Pancreas (tissue), 8 donors: ENCODE measurements around the gene MAPK8IP2. TPM values are rescaled to one million over a fixed set of nuclear protein-coding genes. Genes with fewer than 3 reads are reported as not detected.

ENCODE experiments used
- polyA plus RNA-seq, 2 donors: library from polyadenylated mRNA; stranded (reverse); fragments of 200-250 nt; gene quantifications; one replicate each; pipeline ENCODE4 v1.2.3, GENCODE V29; 2013
- total RNA-seq, 6 donors: library from RNA; stranded (reverse); fragmentation: NEBNext Ultra II Directional in 4 of 6; extraction: Animal tissue kit (Norgen Biotek cat#: 25700) in 4 of 6; gene quantifications; one replicate each; pipeline versions ENCODE4 v1.2.1 to v1.2.4, GENCODE V29; 2021 to 2023
- donor health status: healthy with polysubstance abuse.
- donor health status: DM: no; HTN: no; CAD: no; lungs with moderate emphysema.
- donor health status: DM: no; HTN: no; CAD: no.
- donor health status: Bipolar disorder and iron deficiency.
- donor health status: DM: yes; HTN: yes; CAD: no.
- donor health status: DM: no; HTN: no; CAD: no.
- donor health status: DM: no; HTN: no; CAD: no.
- donor health status: DM: yes; HTN: yes; CAD: no.

The MAPK8IP2 gene
- total and polyA plus RNA-seq, 8 donors: 1.4 to 10.0 (median 2.6) TPM

Other genes with a start within 250 kb of the MAPK8IP2 start
- 10 to 100 TPM; 36.8 to 76.2 (median 56.1) TPM for gene SBF1, start 125.8 kb upstream of the MAPK8IP2 start, total RNA-seq
- gene SBF1, start 125.8 kb upstream of the MAPK8IP2 start, polyA plus RNA-seq: 10 to 100 TPM; 51.8 to 76.5 TPM
- gene ADM2, start 119.2 kb upstream of the MAPK8IP2 start, total RNA-seq: 10 to 100 TPM in 1 of 6 donors, 1 to 10 TPM in 5; 4.1 to 44.3 (median 6.4) TPM
- gene ADM2, start 119.2 kb upstream of the MAPK8IP2 start, polyA plus RNA-seq: 1 to 10 TPM; 2.1 to 4.8 TPM
- gene MIOX, start 113.9 kb upstream of the MAPK8IP2 start, total RNA-seq: under 1 TPM in 3 of 6 donors, not detected in 3; 0.40 to 0.54 (median 0.50) TPM
- gene MIOX, start 113.9 kb upstream of the MAPK8IP2 start, polyA plus RNA-seq: 1 to 10 TPM; 1.5 to 2.9 TPM
- 100 to 1,000 TPM in 4 of 6 donors, 10 to 100 TPM in 2; 50.3 to 162 (median 122) TPM for gene LMF2, start 93.1 kb upstream of the MAPK8IP2 start, total RNA-seq
- gene LMF2, start 93.1 kb upstream of the MAPK8IP2 start, polyA plus RNA-seq: 100 to 1,000 TPM; 142 to 175 TPM
- gene NCAPH2, start 92.6 kb upstream of the MAPK8IP2 start, total RNA-seq: 10 to 100 TPM; 15.9 to 27.1 (median 23.0) TPM
- 10 to 100 TPM; 56.8 to 70.1 TPM for gene NCAPH2, start 92.6 kb upstream of the MAPK8IP2 start, polyA plus RNA-seq
- 1 to 10 TPM in 5 of 6 donors, not detected in 1; 1.2 to 3.1 (median 1.6) TPM for gene SCO2, start 75.2 kb upstream of the MAPK8IP2 start, total RNA-seq
- gene SCO2, start 75.2 kb upstream of the MAPK8IP2 start, polyA plus RNA-seq: 1 to 10 TPM in 1 of 2 donors, under 1 TPM in 1; 0.65 to 3.8 TPM
- 10 to 100 TPM in 4 of 6 donors, 1 to 10 TPM in 2; 5.8 to 68.6 (median 12.4) TPM for gene TYMP, start 70.8 kb upstream of the MAPK8IP2 start, total RNA-seq
- 10 to 100 TPM; 36.0 to 58.6 TPM for gene TYMP, start 70.8 kb upstream of the MAPK8IP2 start, polyA plus RNA-seq
- 1 to 10 TPM in 1 of 6 donors, under 1 TPM in 5; 0.03 to 2.1 (median 0.12) TPM for gene KLHDC7B, start 54.9 kb upstream of the MAPK8IP2 start, total RNA-seq
- gene KLHDC7B, start 54.9 kb upstream of the MAPK8IP2 start, polyA plus RNA-seq: under 1 TPM in 1 of 2 donors, not detected in 1; 0.15 TPM
- gene SYCE3, start 37.9 kb upstream of the MAPK8IP2 start, total RNA-seq: under 1 TPM in 1 of 6 donors, not detected in 5; 0.63 TPM
- gene SYCE3, start 37.9 kb upstream of the MAPK8IP2 start, polyA plus RNA-seq: under 1 TPM; 0.45 to 0.80 TPM
- 10 to 100 TPM in 3 of 6 donors, 1 to 10 TPM in 3; 7.2 to 26.8 (median 10.1) TPM for gene CPT1B, start 22.4 kb upstream of the MAPK8IP2 start, total RNA-seq
- gene CPT1B, start 22.4 kb upstream of the MAPK8IP2 start, polyA plus RNA-seq: 10 to 100 TPM; 59.7 to 87.0 TPM
- gene CHKB, start 17.9 kb upstream of the MAPK8IP2 start, total RNA-seq: 10 to 100 TPM; 20.4 to 55.5 (median 28.3) TPM
- gene CHKB, start 17.9 kb upstream of the MAPK8IP2 start, polyA plus RNA-seq: 100 to 1,000 TPM; 236 to 283 TPM
- 10 to 100 TPM; 21.9 to 36.2 (median 27.2) TPM for gene ARSA, start 27.4 kb downstream of the MAPK8IP2 start, total RNA-seq
- 100 to 1,000 TPM in 1 of 2 donors, 10 to 100 TPM in 1; 87.1 to 119 TPM for gene ARSA, start 27.4 kb downstream of the MAPK8IP2 start, polyA plus RNA-seq
- gene SHANK3, start 72.0 kb downstream of the MAPK8IP2 start, total RNA-seq: 1 to 10 TPM; 2.7 to 6.1 (median 3.7) TPM
- 10 to 100 TPM; 18.7 to 18.9 TPM for gene SHANK3, start 72.0 kb downstream of the MAPK8IP2 start, polyA plus RNA-seq
- gene ACR, start 137.4 kb downstream of the MAPK8IP2 start, total RNA-seq: under 1 TPM in 1 of 6 donors, not detected in 5; 0.40 TPM
- gene ACR, start 137.4 kb downstream of the MAPK8IP2 start, polyA plus RNA-seq: under 1 TPM; 0.34 to 0.92 TPM
- 10 to 100 TPM in 5 of 6 donors, 1 to 10 TPM in 1; 7.9 to 24.8 (median 13.3) TPM for gene RABL2B, start 182.8 kb downstream of the MAPK8IP2 start, total RNA-seq
- 10 to 100 TPM; 20.2 to 22.1 TPM for gene RABL2B, start 182.8 kb downstream of the MAPK8IP2 start, polyA plus RNA-seq